ENCODE measurements around the gene ELAVL4.

DNA sequence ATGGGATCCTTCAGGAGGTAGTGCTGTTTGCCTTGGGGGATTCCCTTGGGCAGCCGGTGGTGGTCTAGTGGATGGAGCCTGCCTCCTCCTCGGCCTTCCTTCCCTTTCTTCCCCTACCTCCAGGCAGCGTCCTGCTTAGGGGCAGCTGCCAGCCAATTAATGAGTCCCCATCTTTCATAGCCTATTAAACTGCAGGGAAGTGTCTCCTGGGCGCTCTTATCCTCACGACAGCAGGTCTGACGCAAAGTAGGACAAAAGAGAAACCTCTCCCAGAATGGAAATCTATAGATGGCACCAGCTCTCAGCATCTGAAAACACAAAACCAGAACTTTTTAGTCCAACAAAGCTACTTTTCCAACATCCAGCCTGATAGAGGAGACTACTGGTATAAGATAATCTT lies 69.3 kb downstream of the ELAVL4 start:
- TF ChIP-seq ARNTL (CRISPR knock-in tag; IDR thresholded peaks at IDR 0.05; ENCODE audit: borderline replicate concordance, low read depth) (no peak), ZFP30 (CRISPR knock-in tag; IDR thresholded peaks at IDR 0.05) (no peak), ZNF565 (CRISPR knock-in tag; conservative IDR thresholded peaks at IDR 0.05; ENCODE audit: low read depth) (no peak), ISL1 (CRISPR knock-in tag; IDR thresholded peaks at IDR 0.05) (no peak)
- TF ChIP-seq, protein P1, sequence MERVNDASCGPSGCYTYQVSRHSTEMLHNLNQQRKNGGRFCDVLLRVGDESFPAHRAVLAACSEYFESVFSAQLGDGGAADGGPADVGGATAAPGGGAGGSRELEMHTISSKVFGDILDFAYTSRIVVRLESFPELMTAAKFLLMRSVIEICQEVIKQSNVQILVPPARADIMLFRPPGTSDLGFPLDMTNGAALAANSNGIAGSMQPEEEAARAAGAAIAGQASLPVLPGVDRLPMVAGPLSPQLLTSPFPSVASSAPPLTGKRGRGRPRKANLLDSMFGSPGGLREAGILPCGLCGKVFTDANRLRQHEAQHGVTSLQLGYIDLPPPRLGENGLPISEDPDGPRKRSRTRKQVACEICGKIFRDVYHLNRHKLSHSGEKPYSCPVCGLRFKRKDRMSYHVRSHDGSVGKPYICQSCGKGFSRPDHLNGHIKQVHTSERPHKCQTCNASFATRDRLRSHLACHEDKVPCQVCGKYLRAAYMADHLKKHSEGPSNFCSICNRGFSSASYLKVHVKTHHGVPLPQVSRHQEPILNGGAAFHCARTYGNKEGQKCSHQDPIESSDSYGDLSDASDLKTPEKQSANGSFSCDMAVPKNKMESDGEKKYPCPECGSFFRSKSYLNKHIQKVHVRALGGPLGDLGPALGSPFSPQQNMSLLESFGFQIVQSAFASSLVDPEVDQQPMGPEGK (CRISPR knock-in tag; IDR thresholded peaks at IDR 0.05; ENCODE audit: borderline replicate concordance): no peak
- TF ChIP-seq, protein P2, sequence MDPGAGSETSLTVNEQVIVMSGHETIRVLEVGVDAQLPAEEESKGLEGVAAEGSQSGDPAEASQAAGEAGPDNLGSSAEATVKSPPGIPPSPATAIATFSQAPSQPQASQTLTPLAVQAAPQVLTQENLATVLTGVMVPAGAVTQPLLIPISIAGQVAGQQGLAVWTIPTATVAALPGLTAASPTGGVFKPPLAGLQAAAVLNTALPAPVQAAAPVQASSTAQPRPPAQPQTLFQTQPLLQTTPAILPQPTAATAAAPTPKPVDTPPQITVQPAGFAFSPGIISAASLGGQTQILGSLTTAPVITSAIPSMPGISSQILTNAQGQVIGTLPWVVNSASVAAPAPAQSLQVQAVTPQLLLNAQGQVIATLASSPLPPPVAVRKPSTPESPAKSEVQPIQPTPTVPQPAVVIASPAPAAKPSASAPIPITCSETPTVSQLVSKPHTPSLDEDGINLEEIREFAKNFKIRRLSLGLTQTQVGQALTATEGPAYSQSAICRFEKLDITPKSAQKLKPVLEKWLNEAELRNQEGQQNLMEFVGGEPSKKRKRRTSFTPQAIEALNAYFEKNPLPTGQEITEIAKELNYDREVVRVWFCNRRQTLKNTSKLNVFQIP (CRISPR knock-in tag; IDR thresholded peaks at IDR 0.05; ENCODE audit: borderline replicate concordance, low read depth): no peak
- TF ChIP-seq, protein P3, sequence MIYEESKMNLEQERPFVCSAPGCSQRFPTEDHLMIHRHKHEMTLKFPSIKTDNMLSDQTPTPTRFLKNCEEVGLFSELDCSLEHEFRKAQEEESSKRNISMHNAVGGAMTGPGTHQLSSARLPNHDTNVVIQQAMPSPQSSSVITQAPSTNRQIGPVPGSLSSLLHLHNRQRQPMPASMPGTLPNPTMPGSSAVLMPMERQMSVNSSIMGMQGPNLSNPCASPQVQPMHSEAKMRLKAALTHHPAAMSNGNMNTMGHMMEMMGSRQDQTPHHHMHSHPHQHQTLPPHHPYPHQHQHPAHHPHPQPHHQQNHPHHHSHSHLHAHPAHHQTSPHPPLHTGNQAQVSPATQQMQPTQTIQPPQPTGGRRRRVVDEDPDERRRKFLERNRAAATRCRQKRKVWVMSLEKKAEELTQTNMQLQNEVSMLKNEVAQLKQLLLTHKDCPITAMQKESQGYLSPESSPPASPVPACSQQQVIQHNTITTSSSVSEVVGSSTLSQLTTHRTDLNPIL (CRISPR knock-in tag; IDR thresholded peaks at IDR 0.05; ENCODE audit: low read depth): no peak

Measured in SK-N-SH treated with all-trans-retinoic acid at 6 μM for 48 hours (cell line).